ACC112 (cell line): ENCODE results near the gene MYO18B.
"Not testable (repeated sequence)": the region's sequence is repeated elsewhere in the genome, so short reads cannot be mapped to it uniquely, and the experiment has no call there.

Experiments
- H2AFZ ChIP-seq: fragments of 200-600 bp; sonication (generic); one replicate; pipeline ENCODE4 v1.6.0; 2017; ENCODE audit warnings: antibody characterized with exemption, low read length; ENCODE audit not compliant: unreplicated experiment
- H3K27ac ChIP-seq: fragments of 200-600 bp; sonication (generic); 2 replicates; pipeline ENCODE4 v1.5.1; 2014; ENCODE audit warnings: low read depth, mild to moderate bottlenecking, antibody characterized with exemption, low read length, moderate library complexity
- H3K27me3 ChIP-seq: fragments of 200-600 bp; sonication (generic); 2 replicates; pipeline ENCODE4 v1.6.1; 2014; ENCODE audit warnings: mild to moderate bottlenecking, antibody characterized with exemption, low read length, moderate library complexity, mixed read lengths; ENCODE audit not compliant: insufficient read depth
- H3K36me3 ChIP-seq: fragments of 200-600 bp; sonication (generic); 2 replicates; pipeline ENCODE4 v1.6.1; 2016; ENCODE audit warnings: mild to moderate bottlenecking, antibody characterized with exemption, low read length, moderate library complexity, mixed read lengths; ENCODE audit not compliant: insufficient read depth
- H3K4me1 ChIP-seq: fragments of 200-600 bp; sonication (generic); one replicate; pipeline ENCODE4 v1.6.1; 2016; ENCODE audit warnings: low read length, mixed read lengths; ENCODE audit not compliant: insufficient read depth, unreplicated experiment, control insufficient read depth
- H3K4me3 ChIP-seq: fragments of 200-600 bp; sonication (generic); 2 replicates; pipeline ENCODE4 v1.5.1; 2014; ENCODE audit warnings: mild to moderate bottlenecking, low read depth, low read length
- H3K79me2 ChIP-seq: fragments of 200-600 bp; sonication (generic); one replicate; pipeline ENCODE4 v1.6.0; 2016; ENCODE audit warnings: low read length; ENCODE audit not compliant: control insufficient read depth, unreplicated experiment, insufficient read depth

MYO18B gene

GRCh38 chr22:25964961-25965730 is 223.2 kb downstream of the MYO18B start:
- Histone ChIP-seq H2AFZ (no peak overlapping the region), H3K36me3 (no peaks in the 10 kb centered on the region), H3K79me2 (no peaks in the 10 kb centered on the region), H3K4me3 (no peak overlapping the region), H3K27me3 (no peaks in the 10 kb centered on the region), H3K4me1 (no peaks in the 10 kb centered on the region), H3K27ac (no peak overlapping the region)

GRCh38 chr22:25966448-25966913 is 224.5 kb downstream of the MYO18B start:
- no peaks in the 10 kb centered on the region for H3K79me2 ChIP-seq
- no peaks in the 10 kb centered on the region for H3K4me1 ChIP-seq
- H3K36me3 ChIP-seq, result no peaks in the 10 kb centered on the region
- H3K4me3 ChIP-seq, result no peak overlapping the region
- H3K27ac ChIP-seq, result no peak overlapping the region
- no peak overlapping the region for H2AFZ ChIP-seq
- no peaks in the 10 kb centered on the region for H3K27me3 ChIP-seq

- no peak overlapping the region for H3K4me3 ChIP-seq
- no peaks in the 10 kb centered on the region for H3K4me1 ChIP-seq
- no peak overlapping the region for H3K27ac ChIP-seq
- no peak overlapping the region for H2AFZ ChIP-seq
- no peaks in the 10 kb centered on the region for H3K79me2 ChIP-seq
- no peaks in the 10 kb centered on the region for H3K27me3 ChIP-seq
- H3K36me3 ChIP-seq, result no peaks in the 10 kb centered on the region
These were observed 227.3 kb downstream of the MYO18B start for GRCh38 chr22:25969286-25969685.

- Histone ChIP-seq H2AFZ (no peak overlapping the region), H3K79me2 (no peaks in the 10 kb centered on the region), H3K27ac (no peak overlapping the region), H3K4me3 (no peak overlapping the region), H3K27me3 (no peaks in the 10 kb centered on the region), H3K36me3 (no peaks in the 10 kb centered on the region), H3K4me1 (no peaks in the 10 kb centered on the region)
These were observed 227.9 kb downstream of the MYO18B start for GRCh38 chr22:25969901-25970300.

GRCh38 chr22:25970374-25970911 is 228.5 kb downstream of the MYO18B start:
- Histone ChIP-seq H3K27me3 (no peaks in the 10 kb centered on the region), H3K4me1 (no peaks in the 10 kb centered on the region), H3K36me3 (no peaks in the 10 kb centered on the region), H3K27ac (no peak overlapping the region), H2AFZ (no peak overlapping the region), H3K4me3 (no peak overlapping the region), H3K79me2 (no peaks in the 10 kb centered on the region)

- Histone ChIP-seq H3K79me2 (no peaks in the 10 kb centered on the region), H3K4me1 (no peaks in the 10 kb centered on the region), H3K36me3 (no peaks in the 10 kb centered on the region), H2AFZ (no peak overlapping the region), H3K27me3 (no peaks in the 10 kb centered on the region), H3K4me3 (no peak overlapping the region), H3K27ac (no peak overlapping the region)
These were observed 229.2 kb downstream of the MYO18B start for GRCh38 chr22:25970999-25971811.

GRCh38 chr22:25972397-25972796 is 230.4 kb downstream of the MYO18B start:
- Histone ChIP-seq H3K79me2 (no peaks in the 10 kb centered on the region), H3K36me3 (no peaks in the 10 kb centered on the region), H3K27ac (no peak overlapping the region), H2AFZ (no peak overlapping the region), H3K4me3 (no peak overlapping the region), H3K27me3 (no peaks in the 10 kb centered on the region), H3K4me1 (no peaks in the 10 kb centered on the region)

GRCh38 chr22:25976356-25976755 is 234.4 kb downstream of the MYO18B start:
- H3K79me2 ChIP-seq, result no peaks in the 10 kb centered on the region
- H3K27me3 ChIP-seq, result no peaks in the 10 kb centered on the region
- H3K36me3 ChIP-seq, result no peaks in the 10 kb centered on the region
- H3K4me3 ChIP-seq, result no peak overlapping the region
- no peak overlapping the region for H2AFZ ChIP-seq
- no peak overlapping the region for H3K27ac ChIP-seq
- H3K4me1 ChIP-seq, result no peaks in the 10 kb centered on the region

GRCh38 chr22:25979968-25980367 is 238.0 kb downstream of the MYO18B start:
- Histone ChIP-seq H3K27ac (no peak overlapping the region), H3K79me2 (no peaks in the 10 kb centered on the region), H3K27me3 (no peaks in the 10 kb centered on the region), H3K36me3 (no peaks in the 10 kb centered on the region), H3K4me1 (no peaks in the 10 kb centered on the region), H3K4me3 (no peak overlapping the region), H2AFZ (no peak overlapping the region)

GRCh38 chr22:25984911-25985310 is 242.9 kb downstream of the MYO18B start:
- H3K4me1 ChIP-seq, H3K4me3 ChIP-seq, H3K27me3 ChIP-seq, H3K79me2 ChIP-seq, H3K27ac ChIP-seq, H3K36me3 ChIP-seq, H2AFZ ChIP-seq: not testable (repeated sequence)
